IPS-11a (cell line): ENCODE measurements around the gene TMOD1.
"Not testable (repeated sequence)": the region's sequence is repeated elsewhere in the genome, so short reads cannot be mapped to it uniquely, and the experiment has no call there.

Source experiments
- H3K4me3 ChIP-seq: one replicate; pipeline ENCODE4 v1.5.1; 2013; ENCODE audit warnings: low read depth, low read length, control low read depth

TMOD1 gene

GRCh38 chr9:97563458-97564135 lies 62.1 kb downstream of the TMOD1 start:
- no peak overlapping the region for H3K4me3 ChIP-seq

GRCh38 chr9:97564291-97565175 lies 63.1 kb downstream of the TMOD1 start:
- no peak overlapping the region for H3K4me3 ChIP-seq

- H3K4me3 ChIP-seq: no peak overlapping the region
Observed at GRCh38 chr9:97565262-97565661, 63.8 kb downstream of the TMOD1 start.

- H3K4me3 ChIP-seq: no peak overlapping the region
Observed at GRCh38 chr9:97567182-97567893, 65.9 kb downstream of the TMOD1 start.

GRCh38 chr9:97567894-97568202 lies 66.4 kb downstream of the TMOD1 start:
- no peak overlapping the region for H3K4me3 ChIP-seq

GRCh38 chr9:97568461-97569275 lies 67.2 kb downstream of the TMOD1 start:
- H3K4me3 ChIP-seq: no peak overlapping the region

- no peak overlapping the region for H3K4me3 ChIP-seq
Observed at GRCh38 chr9:97570899-97571298, 69.4 kb downstream of the TMOD1 start.

GRCh38 chr9:97571664-97572063 lies 70.2 kb downstream of the TMOD1 start:
- no peak overlapping the region for H3K4me3 ChIP-seq

GRCh38 chr9:97572196-97572891 lies 70.9 kb downstream of the TMOD1 start:
- H3K4me3 ChIP-seq: no peak overlapping the region

GRCh38 chr9:97572892-97573365 lies 71.5 kb downstream of the TMOD1 start:
- H3K4me3 ChIP-seq: no peak overlapping the region

GRCh38 chr9:97573482-97574073 lies 72.1 kb downstream of the TMOD1 start:
- no peak overlapping the region for H3K4me3 ChIP-seq

GRCh38 chr9:97574101-97574571 lies 72.7 kb downstream of the TMOD1 start:
- not testable (repeated sequence) for H3K4me3 ChIP-seq

- H3K4me3 ChIP-seq: not testable (repeated sequence)
Observed at GRCh38 chr9:97574921-97575672, 73.6 kb downstream of the TMOD1 start.

- no peak overlapping the region for H3K4me3 ChIP-seq
Observed at GRCh38 chr9:97575673-97576200, 74.3 kb downstream of the TMOD1 start.

GRCh38 chr9:97577051-97577450 lies 75.6 kb downstream of the TMOD1 start:
- no peak overlapping the region for H3K4me3 ChIP-seq

GRCh38 chr9:97578846-97579245 lies 77.4 kb downstream of the TMOD1 start:
- no peak overlapping the region for H3K4me3 ChIP-seq

- no peak overlapping the region for H3K4me3 ChIP-seq
Observed at GRCh38 chr9:97579914-97580313, 78.4 kb downstream of the TMOD1 start.

GRCh38 chr9:97581590-97581989 lies 80.1 kb downstream of the TMOD1 start:
- H3K4me3 ChIP-seq: not testable (repeated sequence)

- not testable (repeated sequence) for H3K4me3 ChIP-seq
Observed at GRCh38 chr9:97584778-97585177, 83.3 kb downstream of the TMOD1 start.
